T1000 (cell line): Measurements from ENCODE around the gene ALDH1L2.

Experiments
- DNase-seq: peaks from one replicate; lab custom pipeline; 2025; ENCODE audit warnings: mixed read lengths; lab: John Stamatoyannopoulos, UW

Gene ALDH1L2

DNA sequence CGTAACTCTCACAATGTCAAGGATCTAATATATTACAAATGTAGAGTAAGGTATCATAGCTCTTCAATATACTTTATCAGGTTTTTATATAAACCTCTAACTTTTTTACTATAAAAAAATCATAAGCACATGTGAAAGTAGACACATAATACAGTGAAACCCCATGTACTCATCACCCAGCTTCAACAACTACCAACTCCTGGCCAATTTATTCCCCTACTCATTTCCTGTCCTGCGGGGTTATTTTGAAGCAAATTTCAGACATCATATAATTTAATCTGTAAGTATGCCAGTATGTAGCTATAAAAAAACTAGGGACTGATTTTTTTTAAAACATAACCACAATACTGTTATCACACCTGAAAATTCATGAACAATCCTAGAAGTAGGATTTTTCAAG, 50.4 kb downstream of the ALDH1L2 start:
- no peak for DNase-seq

DNA sequence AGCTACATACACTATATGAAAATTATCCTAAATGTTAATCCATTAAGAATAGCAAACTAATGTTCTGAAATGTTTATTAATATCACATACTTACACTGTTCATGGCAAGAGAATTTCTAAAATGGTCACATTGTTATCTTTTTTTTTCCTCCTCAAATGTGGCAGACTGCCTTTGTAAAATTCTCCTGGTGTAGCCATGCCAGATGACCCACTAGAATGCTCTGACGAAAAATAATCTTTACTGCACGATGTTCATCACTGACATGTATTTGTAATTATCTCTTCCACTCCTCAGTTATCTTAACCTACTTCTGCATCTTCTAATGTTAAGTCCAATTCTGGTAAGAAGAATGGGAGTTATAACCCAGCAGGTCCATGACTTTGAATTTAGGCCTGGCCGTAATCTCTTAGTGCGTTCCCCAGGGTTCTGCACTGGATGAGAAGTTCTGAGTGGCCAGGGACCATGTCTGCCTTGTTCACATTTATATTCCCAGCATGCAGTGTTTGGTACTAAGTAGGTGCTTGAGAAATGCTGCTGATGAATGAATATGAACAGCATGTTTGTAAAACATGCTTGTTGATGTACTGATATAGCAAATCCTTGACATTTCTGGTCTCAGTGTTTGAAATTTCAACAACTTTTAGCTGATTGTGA, 51.4 kb downstream of the ALDH1L2 start:
- no peak for DNase-seq

DNA sequence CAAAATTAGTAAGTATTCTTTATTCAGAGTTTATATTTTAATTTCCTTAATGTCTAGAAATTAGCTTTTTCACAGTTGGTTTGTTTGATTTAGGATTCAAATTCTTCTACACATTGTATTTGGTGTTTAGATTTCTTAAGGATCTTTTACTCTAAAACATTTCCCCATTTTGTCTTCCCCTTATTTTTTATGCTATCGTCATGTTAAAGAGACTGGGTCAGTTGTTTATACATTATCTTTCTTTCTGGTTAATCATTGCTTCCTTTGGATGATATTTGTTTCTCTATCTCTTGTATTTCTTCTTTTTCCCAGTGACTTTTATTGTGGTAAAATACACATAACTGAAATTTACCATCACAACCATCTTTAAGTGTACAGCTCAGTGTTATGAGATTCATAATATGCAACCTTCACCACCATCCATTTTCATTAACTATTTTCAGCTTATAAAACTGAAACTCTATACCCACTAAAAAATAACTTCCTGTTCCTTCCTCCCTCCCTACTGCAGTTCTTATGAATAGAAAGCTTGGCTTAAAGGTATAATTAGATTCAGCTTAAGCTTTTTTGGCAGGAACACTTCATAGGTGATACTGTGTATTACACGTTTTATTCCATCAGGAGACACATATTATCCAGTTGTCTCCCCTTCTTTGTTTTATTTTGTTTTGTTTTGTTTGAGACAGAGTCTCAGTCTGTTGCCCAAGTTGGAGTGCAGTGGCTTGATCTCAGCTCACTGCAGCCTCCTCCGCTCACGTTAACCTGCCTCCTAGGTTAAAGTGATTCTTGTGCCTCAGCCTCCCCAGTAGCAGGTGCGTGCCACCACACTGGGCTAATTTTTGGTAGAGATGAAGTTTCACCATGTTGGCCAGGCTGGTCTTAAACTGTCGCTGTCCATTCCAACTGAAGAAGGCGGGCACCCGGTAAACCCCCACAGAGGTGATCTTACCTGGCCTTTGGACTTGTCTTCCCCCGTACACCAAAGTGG, 53.1 kb downstream of the ALDH1L2 start:
- no peak for DNase-seq

DNA sequence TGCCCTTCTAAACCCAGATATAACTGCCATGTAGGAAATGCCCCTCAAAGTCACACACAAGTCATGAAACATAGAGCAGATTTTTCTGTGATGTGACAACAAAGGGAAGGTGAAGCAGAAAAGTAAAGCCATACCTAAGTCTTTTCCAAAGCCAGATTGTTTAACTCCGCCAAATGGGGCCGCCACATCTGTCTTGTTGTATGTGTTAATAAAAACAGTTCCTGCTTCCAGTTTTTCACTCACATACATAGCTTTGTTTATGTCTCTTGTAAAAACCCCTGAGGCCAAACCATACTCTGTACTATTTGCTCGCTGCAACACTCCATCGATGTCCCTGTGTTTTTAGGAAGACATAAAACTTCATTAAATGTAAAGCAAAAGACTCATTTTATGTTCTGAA, 57.8 kb downstream of the ALDH1L2 start:
- DNase-seq, result no peak

DNA sequence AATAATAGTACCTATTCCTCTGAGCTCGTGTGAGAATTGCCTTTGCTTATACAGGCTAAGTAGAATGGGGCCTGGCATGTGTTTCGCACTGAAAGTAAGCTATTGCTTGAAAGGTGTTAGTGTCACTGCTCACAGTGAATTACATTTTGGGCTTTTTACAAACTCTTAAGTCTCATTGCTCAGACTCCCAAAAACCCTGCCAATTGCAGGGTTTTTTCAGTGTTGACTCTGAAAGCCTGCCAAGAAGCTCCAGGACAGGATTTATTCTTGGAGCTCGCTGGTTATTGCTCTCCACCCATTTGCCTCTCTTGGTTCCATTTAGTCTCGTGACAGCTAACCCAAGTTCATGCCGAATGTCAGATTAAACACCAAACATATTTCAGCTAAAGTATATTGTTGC, 58.4 kb downstream of the ALDH1L2 start:
- DNase-seq, result no peak

DNA sequence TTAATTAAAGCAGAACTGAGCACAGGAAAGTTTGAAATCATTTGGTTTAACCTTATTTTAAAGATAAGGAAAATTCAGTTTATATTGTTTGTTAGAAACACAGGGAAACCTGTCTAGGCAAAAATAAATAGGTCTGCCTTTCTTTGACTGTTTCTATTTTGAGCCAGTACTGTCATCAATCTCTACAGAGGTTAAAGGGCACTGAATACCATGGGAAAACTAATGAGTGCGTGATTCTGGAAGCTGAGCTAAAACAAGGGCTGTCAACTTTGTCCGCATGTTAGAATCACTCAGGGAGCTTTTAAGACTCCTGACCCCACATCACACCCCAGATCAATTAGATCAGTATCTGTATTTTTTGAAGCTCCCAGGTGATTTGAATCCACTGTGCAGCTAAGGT, 59.3 kb downstream of the ALDH1L2 start:
- DNase-seq, result no peak

DNA sequence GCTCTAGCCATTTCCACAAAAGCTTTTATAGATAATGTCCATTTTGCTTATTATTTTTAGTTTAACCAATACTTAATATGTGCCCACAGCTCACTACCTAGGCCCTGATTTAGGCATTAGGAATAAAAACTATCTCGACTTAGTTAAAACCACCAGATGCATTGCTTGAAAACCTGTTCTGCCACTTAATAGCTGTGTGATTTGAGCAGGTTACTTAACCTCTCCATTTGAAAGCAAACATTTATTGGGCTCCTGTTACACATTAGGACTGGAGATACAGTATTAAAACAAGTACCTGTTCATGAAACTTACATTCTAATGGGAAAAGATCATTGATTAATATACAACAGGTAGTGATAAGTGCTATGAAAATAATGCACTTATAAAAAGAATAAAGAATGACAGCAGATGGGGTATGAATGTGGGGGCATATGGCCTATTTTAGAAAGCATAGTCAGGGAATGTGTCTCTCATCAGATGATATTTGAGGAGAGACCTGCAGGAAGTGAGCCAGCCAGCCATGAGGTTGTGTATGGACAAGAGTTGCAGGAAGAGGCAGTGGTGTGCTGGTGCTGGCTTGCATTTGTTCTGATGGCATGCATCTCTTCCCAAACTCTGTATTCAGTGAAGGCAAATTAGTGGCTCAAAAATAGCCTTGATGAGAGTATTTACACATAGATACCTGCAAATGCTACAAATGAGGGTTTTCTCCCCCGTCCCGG, 63.9 kb downstream of the ALDH1L2 start:
- no peak for DNase-seq

DNA sequence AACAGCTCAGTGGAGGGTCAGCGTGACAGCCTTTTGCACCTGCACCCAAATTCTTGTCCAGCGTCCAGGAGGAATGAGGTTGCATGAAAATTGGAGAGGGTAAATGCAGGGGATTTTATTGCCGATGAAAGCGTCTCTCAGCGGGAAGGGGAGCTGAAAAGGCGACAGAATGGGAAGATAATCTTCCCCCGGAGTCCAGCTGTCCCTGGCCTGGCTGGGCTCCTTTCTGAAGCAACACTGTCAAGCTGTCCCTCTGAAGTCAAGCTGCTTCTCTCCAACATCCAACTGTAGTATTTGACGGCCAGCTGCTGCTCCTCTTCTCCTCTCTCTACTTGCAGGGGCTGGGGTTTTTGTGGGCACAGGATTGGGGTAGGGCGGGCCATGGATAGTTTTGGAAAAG, 65.5 kb downstream of the ALDH1L2 start:
- no peak for DNase-seq

DNA sequence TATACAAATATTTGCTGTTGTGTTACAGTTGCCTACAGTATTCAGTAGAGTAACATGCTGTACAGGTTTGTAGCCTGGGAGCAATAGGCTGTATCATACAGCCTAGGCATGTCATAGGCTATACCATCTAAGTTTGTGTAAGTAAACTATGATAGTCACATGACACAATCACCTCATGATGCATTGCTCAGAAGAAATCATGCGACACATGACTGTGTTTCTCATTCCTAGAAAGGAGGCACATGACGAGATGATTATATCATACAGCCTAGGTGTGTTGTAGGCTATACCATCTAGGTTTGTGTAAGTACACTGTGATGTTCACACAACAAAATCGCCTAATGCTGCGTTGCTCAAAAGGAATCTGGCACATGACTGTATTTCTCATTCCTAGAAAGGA, 66.2 kb downstream of the ALDH1L2 start:
- DNase-seq, result no peak

DNA sequence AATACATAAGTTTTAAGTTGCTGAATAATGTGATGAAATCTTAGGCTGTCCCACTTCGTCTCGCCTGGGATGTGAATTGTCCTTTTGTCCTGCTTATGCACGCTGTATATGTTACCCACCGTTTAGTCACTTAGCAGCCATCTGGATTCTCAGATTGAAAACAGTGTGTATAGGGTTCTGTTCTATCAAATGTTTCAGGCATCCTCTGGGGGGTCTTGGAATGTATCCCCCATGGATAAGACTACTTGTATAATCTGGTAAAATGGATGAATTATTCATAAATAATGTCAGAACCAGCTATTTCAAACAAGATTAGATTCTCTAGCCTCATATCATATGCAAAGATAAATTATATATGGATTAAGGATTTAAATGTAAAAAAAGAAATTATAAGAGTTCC, 68.7 kb downstream of the ALDH1L2 start:
- no peak for DNase-seq

DNA sequence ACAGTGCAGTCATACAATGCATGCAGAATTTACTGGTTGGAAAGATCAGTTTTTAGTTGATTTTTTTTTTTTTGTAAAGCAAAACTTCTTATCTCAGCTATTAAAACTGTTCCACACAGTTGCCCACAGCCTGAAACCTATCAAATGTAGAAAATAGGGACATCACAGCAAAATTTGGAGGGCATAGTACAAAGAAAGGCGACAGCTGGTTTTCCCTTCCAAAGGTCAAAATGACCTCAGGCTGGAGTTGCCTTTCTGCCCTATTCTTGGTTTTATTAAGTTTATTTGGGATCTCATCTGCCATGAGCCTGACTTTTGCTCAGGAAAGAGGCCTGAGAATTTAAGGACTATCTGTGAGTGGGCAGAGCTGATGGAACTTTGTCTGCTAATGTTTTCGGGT, 69.7 kb downstream of the ALDH1L2 start:
- no peak for DNase-seq

DNA sequence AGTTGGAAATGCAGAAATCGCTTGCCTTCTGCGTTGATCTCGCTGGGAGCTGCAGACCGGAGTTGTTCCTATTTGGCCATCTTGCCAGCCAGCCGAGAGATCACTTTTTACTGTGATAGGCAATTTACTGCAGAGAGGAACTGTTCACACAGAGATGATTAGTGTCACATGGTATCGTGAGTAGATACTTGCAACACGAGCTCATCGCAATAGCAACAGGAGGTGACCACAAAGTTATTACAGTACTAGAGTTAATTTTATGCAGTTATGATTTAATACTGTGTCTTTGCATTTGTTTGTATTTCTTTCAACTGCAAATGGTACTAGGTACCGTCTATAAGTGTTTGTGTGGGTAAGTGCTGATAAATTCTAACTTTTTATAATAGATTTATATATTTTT, 70.4 kb downstream of the ALDH1L2 start:
- DNase-seq, result no peak

DNA sequence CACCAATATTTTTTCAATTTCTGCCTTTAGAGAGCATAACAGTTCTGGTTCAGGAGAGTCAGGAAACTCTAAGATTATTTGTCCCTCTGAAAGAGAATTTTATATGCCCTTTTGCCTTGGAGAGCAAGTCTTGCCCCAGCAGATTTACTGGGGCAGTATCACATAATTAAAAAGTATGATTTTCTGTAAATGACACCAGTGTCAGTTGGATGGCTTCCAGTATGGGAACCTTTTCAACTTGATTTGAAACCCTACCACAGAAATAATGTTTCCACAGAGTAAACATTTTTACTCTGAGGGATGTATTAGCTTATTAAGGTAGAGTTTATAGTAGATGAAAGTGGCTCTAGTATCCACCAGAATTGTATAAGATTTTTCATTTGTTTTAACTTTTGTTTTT, 82.8 kb downstream of the ALDH1L2 start:
- no peak for DNase-seq

DNA sequence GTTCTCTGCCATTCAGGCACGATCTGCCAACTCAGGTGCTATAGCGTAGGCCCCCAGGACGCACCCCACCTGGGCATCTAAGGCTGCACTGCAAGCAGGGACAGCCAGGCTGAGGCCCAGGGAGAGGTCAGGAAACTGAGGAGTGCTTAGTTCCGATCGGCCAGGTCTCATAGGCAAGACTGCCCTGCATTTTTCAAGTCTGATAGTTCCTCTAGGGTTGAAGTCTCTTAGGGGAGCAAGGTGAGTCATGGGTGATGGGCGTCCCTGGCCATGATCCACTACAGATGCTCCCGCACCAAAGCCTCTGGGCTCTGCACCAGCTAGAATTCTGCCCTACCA, 84.9 kb downstream of the ALDH1L2 start:
- DNase-seq, result no peak

DNA sequence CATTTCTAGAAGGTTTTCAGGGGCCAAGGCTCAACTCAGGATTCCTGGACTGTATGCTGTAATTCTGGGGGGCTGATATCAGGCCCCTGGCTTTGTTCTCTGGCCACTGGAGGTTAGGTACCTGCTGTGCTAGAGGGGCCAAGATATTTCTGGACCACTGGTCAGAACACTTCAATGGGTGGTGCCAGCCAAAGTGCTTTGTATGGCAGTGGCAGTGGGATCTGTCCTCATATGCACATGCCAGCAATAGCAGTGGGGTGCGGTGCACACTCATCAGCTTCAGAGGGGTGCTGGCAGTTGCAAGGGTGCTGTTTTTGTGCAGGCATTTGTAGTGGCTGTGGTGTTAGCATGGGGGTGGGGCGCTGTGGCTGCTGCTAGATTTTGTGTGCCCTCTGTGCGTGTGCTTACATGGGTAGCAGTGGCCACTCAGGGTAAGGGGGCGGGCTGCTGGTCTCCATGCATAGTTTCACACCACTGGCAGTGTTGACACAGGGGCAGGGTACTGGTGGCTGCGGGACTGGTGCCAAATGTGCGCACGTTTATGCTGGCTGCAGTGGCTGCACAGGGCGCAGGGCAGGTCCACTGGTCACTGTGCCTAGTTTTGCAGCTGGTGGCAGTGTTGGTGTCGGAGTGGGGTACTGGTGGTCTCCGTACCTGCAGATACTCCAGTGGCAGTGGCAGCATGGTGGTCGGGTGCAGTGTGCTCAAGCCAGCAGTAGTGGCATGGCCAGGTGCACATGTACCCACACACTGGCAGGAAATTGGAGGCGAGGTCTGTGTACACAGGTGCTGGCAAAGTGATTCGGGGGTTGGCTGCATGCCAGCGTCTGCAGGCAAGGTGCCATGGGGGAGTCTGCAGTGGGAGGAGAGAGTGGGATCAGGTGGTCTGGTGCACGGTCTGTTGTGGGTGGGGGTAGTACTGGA, 85.6 kb downstream of the ALDH1L2 start:
- DNase-seq, result no peak

DNA sequence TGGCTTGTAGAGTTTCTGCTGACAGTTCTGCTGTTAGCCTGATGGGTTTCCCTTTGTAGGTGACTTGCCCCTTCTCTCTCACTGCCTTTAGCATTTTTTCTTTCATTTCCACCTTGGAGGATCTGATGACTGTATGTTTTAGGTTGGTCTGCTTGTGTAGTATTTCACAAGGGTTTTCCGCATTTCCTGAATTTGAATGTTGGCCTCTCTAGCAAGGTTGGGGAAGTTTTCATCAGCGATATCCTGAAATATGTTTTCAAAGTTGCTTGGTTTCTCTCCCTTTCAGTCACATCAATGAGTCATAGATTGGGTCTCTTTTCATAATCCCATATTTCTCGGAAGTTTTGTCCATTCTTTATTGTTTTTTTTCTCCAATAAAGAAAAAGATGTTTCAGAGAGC, 86.7 kb downstream of the ALDH1L2 start:
- no peak for DNase-seq

DNA sequence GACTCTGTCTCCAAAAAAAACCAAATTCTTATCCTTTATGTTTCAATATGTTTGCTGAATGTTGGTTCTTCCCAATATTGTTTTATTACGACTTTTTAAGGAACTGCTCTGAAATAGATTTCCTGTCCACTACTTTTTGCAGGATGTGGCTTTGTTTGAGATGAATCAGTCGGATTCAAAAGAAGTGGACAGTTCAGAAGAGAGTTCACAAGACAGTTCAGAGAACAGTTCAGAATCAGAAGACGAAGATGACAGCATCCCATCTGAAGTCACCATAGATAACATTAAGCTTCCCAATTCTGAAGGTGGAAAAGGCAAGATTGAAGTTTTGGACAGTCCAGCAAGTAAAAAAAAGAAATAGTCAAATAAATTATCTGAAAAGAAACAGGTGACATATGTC, 89.9 kb downstream of the ALDH1L2 start:
- DNase-seq, result no peak

DNA sequence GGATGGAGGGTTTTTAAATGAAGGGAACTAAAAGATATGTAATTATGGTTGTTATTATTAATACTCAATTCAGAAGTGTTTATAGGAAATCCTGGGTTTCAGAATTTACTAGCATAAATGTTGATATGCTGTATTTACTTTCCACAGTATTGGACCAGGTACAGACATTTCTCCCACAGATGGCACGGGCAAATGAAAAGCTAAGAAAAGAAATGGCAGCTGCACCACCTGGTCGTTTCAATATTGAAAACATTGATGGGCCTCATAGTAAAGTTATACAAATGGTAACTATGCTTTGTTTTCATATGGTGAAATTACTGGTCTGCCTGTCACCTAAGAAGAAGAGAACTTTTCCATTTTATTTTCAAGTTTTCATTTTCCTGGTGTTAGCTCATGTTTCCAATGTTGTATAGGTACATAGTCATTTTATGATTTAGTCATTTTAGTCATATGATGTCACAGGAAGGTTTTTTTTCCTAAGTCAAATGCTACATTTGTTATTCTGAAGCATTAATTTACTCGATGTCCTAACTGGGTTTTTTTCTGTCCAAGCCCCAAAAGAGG, 92.6 kb downstream of the ALDH1L2 start:
- DNase-seq, result no peak

DNA sequence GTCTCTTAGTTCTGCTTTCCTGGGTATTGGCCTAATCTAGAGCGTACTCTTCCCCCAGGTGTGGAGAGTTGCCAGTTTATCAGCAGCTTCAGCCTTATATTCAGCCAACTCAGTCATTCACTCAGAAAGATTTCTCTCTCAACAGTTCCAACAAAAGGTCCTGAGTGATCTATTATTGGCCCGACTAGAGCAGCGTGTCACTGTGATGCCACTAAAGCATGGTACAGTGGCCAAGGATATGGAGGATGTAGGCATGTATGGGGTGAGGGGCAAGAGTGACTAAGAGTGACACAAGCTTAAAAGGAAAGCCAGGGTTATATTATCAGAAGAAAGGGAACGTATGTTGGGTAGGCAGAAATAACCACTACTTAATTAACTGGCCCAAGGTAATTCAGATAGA, 93.3 kb downstream of the ALDH1L2 start:
- no peak for DNase-seq

DNA sequence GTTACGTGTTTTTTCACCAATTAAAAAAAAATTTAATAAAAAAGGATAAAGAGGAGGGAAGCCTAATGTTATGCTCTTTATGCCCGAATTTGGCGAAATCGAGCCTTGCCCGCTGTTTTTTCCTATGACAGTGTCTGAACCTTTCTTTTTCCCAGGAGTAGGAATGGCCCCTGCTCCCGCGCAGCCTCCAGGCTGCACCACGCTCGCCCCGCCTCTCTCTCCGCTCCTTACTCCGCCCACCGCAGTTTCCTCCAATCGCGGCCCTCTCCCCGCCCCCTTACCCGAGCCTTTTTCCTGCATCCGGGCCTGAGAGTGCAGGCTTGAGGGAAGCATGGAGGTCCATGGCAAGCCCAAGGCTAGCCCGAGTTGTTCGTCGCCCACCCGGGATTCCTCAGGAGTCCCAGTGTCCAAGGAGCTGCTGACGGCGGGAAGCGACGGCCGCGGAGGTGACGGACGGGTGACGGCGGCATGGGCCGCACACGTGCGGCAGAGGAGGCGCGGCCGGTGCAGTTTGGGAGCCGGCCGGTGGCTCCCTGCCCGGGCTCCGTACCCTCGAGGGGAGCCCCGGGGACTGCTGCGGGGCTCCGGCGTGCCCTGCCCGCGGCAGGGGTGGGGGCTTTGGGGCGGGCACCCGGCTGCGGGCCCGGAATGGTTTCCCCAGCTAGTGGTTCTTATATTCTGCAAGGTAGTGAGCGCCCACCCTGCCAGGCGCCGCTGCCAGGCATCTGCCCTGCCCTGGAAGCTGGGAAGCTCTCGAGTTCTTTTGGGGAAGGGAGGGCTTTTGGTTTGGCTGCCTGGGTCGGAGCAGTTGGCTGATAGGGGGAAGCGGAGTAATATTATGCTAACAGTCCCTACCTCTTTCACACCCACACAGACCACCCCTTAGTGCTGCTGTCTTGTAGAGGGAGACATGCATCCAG, 98.0 kb downstream of the ALDH1L2 start, which contains the start of gene NOPCHAP1:
Gene NOPCHAP1 (plus strand): TSS at position 295 of the 920 bp plus-strand sequence. CDS start 37 bp downstream, at position 332.
- DNase-seq, result peak; percentile 81
